NCI-H1417 treated with DMSO at 0.1 percent for 48 hours (cell line): ENCODE data around the gene HIPK3.
A peak's percentile ranks its signal among the peaks of the same experiment; 100 is the strongest.
"Not testable (repeated sequence)": the region's sequence is repeated elsewhere in the genome, so short reads cannot be mapped to it uniquely, and the experiment has no call there.

Experiments
- DNase-seq: peaks from one replicate; lab custom pipeline; 2025; lab: John Stamatoyannopoulos, UW

The HIPK3 gene

DNA sequence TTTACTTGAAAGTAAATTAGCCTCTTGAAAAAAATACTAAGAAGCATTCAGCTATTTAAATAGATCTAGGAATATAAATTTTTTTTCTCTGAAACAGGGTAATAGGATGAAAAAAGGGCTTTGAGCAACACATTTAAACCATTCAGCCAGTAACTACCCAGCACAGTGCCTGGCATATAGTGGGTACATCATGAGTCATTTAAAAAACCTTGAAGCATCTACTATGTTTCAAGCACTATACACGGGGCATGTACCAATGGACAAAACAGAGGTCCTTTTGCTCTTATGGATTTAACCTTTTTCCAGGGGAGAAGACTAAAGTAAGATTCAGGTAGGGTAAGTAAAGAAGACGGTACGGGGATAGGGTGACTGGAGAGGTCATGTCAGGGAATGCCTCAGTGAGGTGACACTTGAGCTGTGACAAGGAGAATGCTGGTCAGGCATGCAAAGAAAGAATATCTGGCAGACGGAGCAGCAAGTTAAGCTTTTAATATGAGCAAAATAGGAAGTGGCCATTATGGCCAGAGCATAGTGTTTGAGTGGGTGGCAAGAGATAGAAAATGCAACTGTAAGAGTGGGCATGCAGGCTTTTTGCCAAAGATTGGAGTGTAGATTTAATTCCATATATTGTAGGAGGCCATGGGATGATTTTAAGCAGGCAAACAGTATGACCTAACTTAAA is 101.1 kb downstream of the HIPK3 start:
- DNase-seq = no peak

DNA sequence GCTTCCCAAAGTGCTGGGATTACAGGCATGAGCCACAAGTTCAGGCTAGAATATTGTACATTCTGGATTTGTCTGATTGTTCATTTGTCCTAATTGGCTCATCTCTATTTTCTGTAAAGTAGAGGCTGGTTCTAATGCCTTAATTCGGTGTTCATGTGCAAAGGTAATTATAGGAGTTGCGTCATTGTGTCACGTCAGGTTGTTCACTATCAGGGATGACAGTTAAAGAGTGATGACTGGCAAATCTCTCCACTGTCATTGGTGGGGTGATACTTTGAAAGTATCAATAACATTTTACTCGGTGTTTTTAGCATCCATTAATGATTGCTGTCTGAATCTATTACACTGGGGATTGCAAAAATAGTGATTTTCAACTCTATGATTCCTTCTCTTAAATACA is 103.5 kb downstream of the HIPK3 start:
- DNase-seq = no peak

DNA sequence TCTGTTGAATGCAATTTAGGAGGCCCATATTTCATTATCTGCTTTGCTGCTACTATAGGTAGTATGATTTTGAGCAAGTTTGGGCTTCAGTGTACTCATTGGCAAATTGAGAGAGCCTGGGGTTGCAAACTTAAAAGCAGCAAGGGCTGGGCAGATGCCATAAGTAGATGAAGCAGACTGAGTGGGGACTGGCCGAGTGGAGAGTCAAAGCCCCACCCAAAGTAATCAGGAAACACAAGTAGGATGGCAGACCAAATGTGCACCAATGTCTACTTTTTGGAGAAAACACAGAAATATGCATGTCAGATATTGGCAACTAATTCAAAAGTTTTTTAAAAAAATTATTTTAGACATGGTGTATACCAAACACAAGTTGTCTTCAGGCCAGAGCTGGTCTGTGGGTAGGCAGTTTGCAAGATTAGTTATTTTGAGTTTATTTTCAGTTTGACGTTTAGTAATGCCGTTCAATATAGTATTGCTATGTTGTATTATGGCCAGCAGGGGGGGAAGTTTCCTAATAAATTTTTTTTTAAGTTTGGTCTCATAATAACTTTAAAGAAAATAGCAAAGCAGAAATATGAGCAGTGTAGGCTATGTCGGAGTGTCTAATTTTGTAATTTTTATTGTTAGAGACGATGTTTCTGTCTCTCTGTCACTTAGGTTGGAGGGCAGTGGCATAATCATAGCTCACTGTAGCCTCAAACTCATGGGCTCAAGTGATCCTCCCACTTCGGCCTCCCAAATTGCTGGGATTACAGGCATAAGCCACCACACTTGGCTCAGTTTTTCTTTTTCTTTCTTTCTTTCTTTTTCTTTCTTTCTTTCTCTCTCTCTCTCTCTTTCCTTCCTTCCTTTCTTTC is 105.1 kb downstream of the HIPK3 start:
- DNase-seq = peak; percentile 27

DNA sequence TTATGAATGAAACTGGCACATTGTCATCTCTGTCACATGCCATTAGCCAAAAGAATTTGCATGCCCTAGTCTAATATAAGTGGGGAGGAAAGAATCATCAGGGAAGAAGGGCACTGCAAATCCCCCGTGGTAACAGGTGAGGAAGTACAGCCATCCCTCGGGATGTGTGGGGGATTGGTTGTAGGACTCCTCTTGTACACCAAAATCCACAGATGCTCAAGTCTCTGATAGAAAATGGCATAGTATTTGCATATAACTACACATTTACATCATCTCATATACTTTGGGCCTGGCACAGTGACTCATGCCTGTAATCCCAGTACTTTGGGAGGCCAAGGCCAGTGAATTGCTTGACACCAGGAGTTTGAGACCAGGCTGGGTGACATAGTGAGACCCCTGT is 109.7 kb downstream of the HIPK3 start:
- no peak for DNase-seq

DNA sequence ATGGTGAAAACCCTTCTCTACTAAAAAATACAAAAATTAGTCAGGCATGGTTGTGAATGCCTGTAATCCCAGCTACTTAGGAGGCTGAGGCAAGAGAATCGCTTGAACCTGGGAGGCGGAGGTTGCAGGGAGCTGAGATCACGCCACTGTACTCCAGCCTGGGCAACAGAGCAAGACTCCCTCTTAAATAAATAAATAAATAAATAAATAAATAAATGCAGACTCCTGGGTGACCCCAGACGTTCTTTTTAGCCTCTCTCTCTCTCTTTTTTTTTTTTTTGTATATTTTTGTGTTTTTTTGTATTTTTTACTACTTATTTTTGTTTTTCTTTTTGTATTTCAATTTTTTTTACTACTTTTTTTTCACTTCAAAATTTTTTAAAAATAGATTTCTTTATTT is 111.3 kb downstream of the HIPK3 start:
- not testable (repeated sequence) for DNase-seq

DNA sequence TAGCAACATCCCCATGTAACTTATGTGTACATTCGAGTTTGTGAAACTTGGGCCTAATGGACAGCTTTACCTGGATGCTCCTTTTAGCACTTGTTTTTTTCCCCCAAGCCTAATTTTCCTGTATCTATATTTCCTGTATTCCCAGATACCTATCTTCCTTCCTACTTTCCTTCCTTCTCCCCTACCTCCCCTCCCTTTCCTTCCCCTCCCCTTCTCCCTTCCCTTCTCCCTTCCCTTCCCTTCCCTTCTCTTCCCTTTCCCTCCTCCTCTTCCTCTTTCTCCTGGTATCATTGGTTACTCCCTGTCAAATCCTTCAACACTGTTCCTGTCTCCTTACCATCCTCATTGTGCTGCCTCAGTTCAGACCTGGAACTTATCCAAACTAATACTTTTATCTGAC is 111.8 kb downstream of the HIPK3 start:
- no peak for DNase-seq

DNA sequence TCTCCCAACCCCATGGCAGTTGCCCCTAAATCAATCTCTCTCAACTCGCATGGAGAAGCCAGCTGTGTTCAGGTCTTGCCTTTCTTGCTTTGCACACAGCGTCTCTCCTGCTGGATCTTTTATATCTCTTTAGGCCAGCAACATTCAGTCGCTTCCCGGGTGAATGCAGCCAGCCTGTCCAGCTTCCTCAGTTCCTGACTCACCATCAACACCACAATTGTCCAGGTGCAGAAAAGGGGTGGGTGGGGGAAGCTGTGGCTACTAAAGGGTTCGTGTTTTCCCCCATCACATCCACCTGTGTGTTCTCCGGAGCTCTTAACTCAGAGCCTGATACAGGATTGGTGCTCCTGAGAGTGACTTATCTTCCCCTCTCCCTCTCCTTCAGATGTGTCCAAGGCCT is 116.5 kb downstream of the HIPK3 start:
- no peak for DNase-seq

DNA sequence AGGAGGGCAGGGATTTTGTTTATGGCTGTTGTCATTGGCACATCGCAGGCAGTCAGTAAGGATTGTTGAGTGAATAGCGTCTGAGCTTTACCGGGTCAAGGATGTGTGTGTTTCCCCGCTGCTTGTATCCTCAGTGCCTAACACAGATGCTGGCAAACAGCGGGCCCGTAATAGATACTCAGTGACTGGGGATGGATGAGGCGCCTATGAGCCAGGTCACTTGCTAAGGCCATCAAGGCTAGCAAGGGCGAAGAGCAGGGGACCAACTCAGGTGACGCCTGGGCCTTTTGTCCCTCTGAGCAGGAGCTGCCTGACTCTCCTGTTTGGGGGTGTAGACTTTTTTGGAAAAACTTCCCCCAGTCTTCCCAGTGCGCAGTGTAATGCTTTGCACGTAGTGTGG is 118.1 kb downstream of the HIPK3 start:
- no peak for DNase-seq

DNA sequence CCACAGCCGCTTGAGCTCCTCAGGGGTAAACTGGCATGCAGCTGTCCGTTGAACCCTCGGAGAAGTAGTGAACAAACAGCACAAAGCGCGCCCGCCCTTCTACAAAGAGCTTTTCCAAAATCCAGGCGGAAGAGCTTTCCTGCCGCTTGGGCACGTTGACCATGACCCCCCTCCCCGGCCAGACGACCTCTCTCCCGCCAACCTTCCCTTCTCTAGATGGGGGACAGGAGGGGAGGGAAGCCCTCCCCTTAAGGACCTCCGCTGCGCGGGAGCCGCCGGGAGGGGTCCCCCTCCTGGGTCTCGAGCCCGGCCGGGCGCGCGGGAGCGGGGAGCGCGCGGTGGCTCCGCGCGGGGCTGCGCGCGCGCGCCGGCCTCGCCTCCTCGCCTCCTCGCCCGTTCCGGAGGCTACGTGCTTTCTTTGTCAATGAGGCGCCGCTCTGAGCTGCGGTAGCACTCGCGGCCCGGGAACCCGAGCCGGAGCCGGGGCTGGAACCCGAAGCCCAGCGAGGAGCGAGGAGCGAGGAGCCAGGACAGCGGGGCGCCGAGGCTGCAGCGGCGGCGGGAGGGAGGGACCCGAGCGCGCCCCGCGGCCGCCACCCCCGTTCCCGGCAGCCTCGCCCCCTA is 118.6 kb downstream of the HIPK3 start, which contains the start of gene KIAA1549L:
TSS of gene KIAA1549L (plus strand) at position 421 of the 624 bp plus-strand sequence.
- DNase-seq = no peak

DNA sequence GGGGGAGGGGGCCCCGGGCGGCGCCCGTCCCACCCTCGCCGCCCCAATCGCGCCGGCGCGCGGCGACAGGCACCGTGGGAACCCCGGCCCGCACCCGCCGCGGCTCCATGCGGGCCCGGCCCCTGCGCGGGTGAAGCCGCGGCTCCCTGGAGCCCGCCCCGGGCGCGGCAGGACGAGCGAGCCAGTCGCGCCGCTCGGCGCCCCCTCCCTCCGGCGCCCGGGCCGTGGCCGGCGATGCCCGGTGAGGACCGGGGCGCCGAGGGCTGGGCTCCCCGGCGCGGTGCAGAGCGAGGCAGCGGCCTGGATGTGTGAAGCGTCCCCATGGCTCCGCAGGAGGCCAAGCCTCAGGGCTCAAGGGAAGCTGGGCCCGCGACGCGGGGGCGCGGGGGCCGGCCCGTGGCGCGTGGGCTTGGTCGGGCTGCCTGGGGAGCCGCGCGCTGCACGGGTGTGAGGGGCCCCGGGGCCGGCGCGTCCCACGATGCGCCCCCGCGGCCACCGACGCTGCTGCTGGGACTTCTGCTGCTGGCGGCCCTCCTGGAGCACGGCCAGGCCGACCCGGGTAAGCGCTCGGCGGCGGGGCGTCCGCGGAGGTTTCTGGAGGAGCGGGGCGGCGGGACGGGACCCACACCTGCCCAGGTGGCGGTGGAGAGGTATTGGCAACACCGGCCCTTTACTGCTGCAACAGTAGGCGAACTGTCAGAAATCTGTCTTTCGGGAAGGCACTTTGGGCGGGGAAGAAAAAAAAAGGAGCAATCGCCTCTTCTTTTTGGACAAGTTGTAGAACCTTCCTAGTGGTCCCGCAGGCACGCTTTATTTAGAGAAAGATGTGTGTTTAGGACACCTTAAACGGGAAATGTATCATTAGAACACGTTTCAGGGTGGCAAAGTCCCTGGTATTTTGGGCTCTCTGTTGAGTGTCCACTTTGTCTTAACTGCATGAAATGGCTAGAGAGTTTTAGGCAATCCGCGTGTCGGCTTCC is 119.4 kb downstream of the HIPK3 start:
- no peak for DNase-seq

DNA sequence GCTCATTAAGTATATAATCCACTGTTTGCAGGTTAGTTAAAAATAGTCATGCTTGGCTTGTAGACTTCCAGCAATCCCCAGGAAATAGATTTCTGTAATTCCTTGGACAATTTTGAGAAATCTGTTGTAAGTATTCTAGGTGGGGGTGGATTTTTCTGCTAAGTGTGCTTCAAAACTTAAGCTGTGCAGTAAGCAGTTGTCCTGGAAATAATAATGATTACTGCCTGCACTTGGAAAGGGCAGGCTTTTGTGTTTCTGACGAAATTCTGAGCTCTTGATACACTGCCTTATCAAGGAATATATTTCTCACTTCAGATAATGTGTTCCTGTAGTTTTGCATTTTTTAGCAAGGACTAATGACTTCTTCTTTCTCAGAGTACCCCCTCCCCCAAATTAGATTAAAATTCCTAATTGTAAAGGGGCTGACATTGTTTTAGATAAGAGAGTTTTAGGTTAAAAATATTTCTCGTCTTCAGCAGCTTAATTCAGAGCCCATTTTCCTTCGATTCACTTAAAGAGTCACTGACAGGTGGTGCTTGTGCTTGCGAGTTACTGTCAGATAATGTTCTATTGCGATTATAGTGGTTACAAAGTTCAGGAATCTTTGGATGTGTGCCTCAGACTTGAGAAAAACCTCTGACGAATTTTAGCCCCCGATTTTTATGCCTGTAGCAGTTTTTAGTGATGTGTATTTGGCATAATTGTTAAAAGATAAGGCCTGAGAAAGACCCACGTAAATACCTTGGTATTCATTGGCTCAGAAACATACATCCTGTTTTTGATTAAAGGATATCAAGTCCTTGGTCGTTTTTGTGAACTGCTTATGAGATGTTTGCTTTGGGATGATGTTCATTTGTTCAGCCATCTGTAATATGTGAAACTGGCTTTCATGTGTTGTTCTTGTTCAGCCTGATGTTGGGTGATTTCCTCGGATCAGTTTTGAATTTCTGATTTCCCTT is 120.5 kb downstream of the HIPK3 start:
- no peak for DNase-seq

DNA sequence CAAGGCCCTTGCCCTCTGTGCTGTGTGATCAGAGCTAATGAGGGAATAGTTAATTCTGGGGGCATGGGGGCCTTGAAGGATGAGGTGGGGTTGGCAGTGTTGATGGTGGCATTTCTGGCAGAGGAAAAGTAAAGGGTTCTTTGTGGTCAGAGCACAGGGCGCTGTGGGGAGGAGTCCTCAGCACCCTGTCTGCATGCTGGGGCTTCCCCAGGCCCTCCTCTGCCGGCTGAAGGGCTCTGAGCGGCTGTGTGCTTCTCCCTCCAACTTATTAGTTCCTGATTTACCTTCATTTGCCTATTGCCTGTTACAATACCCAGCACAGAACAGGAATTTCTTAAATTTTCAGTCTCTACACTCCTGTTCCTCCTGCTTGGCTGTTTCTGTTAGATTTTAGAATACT is 122.8 kb downstream of the HIPK3 start:
- no peak for DNase-seq

DNA sequence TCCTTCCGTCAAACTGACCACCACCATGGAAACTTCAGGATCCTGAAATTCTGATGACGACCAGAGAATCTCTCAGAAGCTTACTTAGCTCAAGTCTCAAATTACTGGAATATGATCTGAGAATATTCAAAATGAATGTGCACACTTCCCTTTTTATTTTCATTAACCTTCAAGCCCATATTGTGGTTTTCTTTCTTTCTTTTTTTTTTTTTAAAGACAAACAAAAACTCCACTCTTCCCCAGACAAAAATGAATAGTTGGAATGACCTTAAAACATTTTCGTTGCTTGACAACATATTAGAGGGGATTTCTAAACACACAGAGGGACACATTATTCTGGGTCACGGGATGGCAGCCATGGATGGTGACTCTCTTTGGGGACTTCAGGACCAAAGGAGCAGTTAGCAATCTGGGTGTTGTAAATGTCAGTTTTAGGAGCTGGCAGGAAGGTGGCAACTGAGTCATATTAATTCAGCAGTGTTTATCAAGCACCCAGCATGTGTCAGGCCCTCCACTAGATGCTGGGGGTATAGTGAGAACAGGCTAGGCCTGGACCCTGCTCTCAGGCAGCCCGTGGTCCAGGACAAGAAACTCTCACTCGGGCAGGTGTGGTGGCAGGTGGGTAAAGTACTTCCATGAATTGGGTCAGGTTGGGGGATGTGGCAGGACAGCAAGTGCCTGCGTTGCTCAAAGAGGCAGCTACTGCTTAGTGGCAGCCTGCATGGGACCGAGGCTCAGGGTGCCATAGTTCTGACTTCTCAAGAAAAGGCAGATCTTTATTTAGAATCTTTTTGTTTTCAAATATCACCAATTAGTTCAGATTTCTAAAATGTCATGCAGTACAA is 126.1 kb downstream of the HIPK3 start:
- no peak for DNase-seq

DNA sequence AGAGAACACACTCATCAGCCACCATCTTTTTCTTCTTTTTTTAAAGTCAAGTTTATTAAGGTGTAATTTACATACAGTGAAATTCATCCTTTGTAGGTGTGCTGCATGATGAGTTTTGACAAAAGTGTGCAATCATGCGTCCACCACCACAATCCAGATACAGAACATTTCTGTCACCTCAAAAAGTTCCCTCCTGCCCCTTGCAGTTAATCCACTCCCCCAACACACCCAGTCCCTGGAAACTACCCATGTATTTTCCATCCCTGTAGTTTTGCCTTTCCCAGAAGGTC is 126.7 kb downstream of the HIPK3 start:
- no peak for DNase-seq

DNA sequence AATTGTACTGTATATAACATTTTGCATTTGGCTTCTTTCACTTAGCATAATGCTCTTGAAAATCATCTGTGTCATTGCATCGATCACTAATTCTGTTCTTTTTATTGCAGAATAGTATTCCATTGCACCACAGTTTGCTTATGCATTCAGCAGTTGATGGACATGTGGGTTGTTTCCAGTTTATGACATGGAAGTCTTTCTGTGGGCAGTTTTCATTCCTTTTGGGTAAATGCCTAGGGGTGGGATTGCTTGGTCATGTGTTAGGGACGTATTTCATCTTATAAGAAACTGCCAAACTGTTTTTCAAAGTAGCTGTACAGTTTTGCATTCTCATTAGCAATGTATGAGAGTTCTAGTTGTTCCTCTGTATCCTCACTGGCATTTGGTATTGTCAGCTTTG is 127.0 kb downstream of the HIPK3 start:
- no peak for DNase-seq

DNA sequence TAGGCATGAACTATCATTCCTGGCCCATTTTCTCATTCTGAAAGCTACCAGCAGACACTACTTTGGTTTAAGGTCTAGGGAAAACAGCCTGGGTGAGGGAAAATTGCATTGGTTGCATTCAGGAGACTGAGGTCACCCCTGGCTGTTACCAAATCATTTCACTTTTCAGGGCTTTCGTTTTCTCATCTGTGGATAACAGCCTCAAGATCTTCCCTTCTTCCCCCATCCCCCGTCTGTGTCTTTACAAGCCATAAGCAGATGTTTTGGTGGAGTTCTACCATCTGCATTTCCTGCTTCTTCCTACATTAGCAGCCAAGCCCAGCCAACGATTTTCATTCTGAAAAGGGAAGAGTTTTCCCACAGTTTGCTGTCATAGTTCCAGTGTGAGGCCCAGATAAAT is 130.4 kb downstream of the HIPK3 start:
- DNase-seq = no peak

DNA sequence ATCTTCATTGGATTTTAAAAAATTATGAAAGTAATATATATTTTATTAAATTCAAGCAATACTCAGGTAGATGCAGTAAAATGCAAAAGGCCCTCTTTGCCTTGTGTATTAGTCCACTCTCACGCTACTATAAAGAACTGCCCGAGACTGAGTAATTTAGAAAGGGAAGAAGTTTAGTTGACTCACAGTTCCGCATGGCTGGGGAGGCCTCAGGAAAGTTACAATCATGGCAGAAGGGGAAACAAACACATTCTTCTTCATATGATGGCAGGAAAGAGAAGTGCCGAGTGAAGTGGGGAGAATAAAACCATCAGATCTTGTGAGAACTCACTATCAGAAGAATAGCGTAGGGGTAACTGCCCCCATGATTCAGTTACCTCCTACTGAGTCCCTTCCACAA is 130.8 kb downstream of the HIPK3 start:
- DNase-seq = no peak

DNA sequence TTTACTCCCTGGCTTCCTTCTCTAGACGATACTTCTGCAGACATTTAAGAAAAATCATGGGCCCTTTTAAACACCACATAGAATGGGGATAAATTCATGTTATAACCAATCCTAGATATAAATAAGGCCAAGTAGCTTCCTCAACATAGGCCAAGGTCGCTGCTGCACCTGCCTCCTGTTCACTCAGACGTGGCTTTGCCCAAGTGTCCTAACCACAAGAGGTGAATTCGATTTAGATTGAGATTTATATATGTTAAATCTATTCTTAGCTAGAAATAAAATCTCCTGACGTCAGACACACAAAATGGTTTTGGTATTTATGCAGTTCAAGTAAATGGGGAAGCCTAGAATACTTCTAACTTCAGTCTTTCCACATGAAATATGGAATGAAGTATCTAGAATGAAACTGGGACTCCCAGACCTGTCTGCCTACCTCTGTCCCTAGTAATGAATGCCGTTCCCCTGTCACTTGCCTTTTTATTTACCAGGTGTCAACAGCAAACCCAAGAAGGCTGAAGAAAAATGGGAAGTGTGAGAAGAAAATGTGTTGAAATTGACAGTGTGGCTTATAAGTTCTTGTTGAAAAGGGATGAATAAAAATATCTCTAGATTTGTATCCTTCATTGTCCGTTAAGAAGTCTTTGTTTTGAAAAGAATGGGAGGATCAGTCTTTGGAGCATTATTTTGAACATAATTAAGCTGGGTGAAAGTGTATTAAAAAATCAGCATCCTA is 131.8 kb downstream of the HIPK3 start:
- DNase-seq = no peak

DNA sequence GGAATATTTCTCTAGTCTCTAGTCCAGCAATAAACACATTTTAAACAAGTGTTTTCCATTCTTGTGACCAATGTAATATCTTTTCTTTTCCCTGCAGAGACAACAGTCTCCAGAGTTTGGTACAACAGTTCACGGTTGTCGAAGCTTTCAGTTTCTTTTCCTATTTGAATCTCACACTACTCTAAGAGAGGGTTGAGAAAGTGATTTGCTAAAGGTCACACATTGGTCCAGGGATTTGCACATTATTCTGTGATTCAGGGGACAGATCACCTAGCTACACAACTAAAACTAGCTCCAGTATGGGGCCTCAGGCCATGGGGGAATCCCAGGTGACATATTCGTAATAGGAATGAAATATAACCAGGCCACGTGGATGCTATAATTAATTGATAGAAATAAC is 132.5 kb downstream of the HIPK3 start:
- DNase-seq = no peak
